Suprapubic skin (tissue), 4 donors: Measurements from ENCODE around the gene ERCC6.

Experiments
- CTCF ChIP-seq, 2 donors: fragments of 200-600 bp in 1 of 2; fragments of 450-650 bp in 1 of 2; sonication (generic) in 1 of 2; IDR thresholded peaks; one replicate each; pipeline ENCODE4 v1.5.1; 2016 to 2019; ENCODE audit warnings: antibody characterized with exemption in 2 of 2, mild to moderate bottlenecking in 1 of 2, moderate library complexity in 1 of 2
- EP300 ChIP-seq: sonication (generic); formaldehyde crosslinking; IDR thresholded peaks from one replicate; pipeline ENCODE4 v1.6.1; 2017; ENCODE audit warnings: antibody characterized with exemption
- POLR2A ChIP-seq, 2 donors: fragments of 450-650 bp; IDR thresholded peaks; one replicate each; pipeline ENCODE4 v1.6.1; 2017; ENCODE audit warnings: antibody characterized with exemption in 2 of 2, mild to moderate bottlenecking in 2 of 2, moderate library complexity in 2 of 2
- POLR2AphosphoS5 ChIP-seq, 3 donors: sonication (generic); formaldehyde crosslinking; IDR thresholded peaks; one replicate each; pipeline ENCODE4 v1.6.1; 2017; ENCODE audit warnings: antibody characterized with exemption in 3 of 3

DNA sequence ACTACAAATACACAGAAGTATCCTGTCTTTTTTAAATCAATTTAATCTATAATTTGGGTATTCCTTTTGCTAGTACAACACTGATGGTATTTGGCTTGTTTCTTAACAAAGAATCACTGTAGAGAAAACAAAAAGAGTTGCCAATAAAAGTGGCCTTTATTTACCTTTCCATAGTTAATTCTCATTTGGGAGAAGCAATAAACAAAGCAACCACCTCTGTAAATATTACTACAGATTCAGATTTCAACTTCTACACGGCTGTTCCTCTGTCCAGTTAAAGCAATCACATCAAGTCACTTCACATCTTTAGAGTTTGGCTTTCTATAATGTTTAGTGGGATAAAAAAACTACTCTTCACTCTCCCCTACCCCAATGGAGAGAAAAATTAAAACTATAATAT, 34.4 kb downstream of the ERCC6 start:
- no peak for TF ChIP-seq CTCF (IDR thresholded peaks at IDR 0.05)
- no peak for TF ChIP-seq POLR2A (IDR thresholded peaks at IDR 0.05)
- TF ChIP-seq POLR2AphosphoS5 (IDR thresholded peaks at IDR 0.05), result no peak
- no peak for TF ChIP-seq EP300
